Progenitor cell of endocrine pancreas (in vitro differentiated cells): ENCODE measurements around the gene SAMM50. TPM values are rescaled to one million over a fixed set of nuclear protein-coding genes. Genes with fewer than 3 reads are reported as not detected.

Source experiments
- DNase-seq: peaks from one replicate; pipeline ENCODE4 v3.0.0; 2021; ENCODE audit warnings: low spot score; ENCODE audit not compliant: unreplicated experiment
- H3K27ac Mint-ChIP-seq: 2 replicates; pipeline ENCODE4 v1.8.0; 2021; ENCODE audit warnings: mild to moderate bottlenecking, moderate library complexity, mixed read lengths
- H3K27me3 Mint-ChIP-seq: 2 replicates; pipeline ENCODE4 v1.8.0; 2021; ENCODE audit warnings: mixed read lengths
- H3K36me3 Mint-ChIP-seq: 2 replicates; pipeline ENCODE4 v1.8.0; 2022; ENCODE audit warnings: mixed read lengths; ENCODE audit not compliant: insufficient read depth
- H3K4me1 Mint-ChIP-seq: 2 replicates; pipeline ENCODE4 v1.8.0; 2021; ENCODE audit warnings: low read depth, mixed read lengths
- H3K4me3 Mint-ChIP-seq: 2 replicates; pipeline ENCODE4 v1.8.0; 2021; ENCODE audit warnings: low read depth, mild to moderate bottlenecking, moderate library complexity, mixed read lengths
- H3K9me3 Mint-ChIP-seq: 2 replicates; pipeline ENCODE4 v1.8.0; 2021; ENCODE audit warnings: low read depth, mixed read lengths
- total RNA-seq: library from RNA; stranded (reverse); gene quantifications from 2 replicates; pipeline ENCODE4 v1.2.1, GENCODE V29; 2021
- TF ChIP-seq, protein P1 (sequence below): fragments of 200-600 bp; sonication (generic); IDR thresholded peaks from one replicate; pipeline ENCODE4 v1.5.0; 2021; ENCODE audit warnings: antibody characterized with exemption, mild to moderate bottlenecking; ENCODE audit not compliant: unreplicated experiment

Gene SAMM50
- total RNA-seq, 1 donor from 2014 or later: 50.9 TPM

- Mint-ChIP-seq H3K36me3 (peaks cover 30% of the 10 kb centered on the region), H3K4me3 (no peak overlapping the region), H3K4me1 (peaks cover 7% of the 10 kb centered on the region), H3K9me3 (no peaks in the 10 kb centered on the region), H3K27ac (no peak overlapping the region), H3K27me3 (no peaks in the 10 kb centered on the region)
- TF ChIP-seq, protein P1, sequence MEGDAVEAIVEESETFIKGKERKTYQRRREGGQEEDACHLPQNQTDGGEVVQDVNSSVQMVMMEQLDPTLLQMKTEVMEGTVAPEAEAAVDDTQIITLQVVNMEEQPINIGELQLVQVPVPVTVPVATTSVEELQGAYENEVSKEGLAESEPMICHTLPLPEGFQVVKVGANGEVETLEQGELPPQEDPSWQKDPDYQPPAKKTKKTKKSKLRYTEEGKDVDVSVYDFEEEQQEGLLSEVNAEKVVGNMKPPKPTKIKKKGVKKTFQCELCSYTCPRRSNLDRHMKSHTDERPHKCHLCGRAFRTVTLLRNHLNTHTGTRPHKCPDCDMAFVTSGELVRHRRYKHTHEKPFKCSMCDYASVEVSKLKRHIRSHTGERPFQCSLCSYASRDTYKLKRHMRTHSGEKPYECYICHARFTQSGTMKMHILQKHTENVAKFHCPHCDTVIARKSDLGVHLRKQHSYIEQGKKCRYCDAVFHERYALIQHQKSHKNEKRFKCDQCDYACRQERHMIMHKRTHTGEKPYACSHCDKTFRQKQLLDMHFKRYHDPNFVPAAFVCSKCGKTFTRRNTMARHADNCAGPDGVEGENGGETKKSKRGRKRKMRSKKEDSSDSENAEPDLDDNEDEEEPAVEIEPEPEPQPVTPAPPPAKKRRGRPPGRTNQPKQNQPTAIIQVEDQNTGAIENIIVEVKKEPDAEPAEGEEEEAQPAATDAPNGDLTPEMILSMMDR: no peak
- no peak for DNase-seq
These were observed 25.8 kb downstream of the SAMM50 start for GRCh38 chr22:43980996-43981395.

DNA sequence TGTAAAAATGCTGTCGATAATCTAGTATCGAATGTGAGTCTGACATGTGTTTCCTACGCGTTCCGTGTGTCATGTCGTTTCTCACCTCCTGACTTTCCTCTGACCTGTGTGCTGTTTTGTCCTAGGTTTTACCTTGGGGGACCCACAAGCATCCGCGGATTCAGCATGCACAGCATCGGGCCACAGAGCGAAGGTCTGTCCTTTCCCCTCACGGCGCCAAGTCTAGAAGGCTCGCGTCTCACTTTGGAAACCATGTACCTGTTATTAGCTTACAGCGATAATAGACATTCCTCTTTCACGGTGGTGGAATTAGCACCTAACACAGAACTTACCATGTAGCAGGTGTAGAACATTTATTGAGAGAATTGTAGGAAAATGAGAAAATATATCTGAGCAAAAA lies 28.6 kb downstream of the SAMM50 start:
- no peak for DNase-seq
- Mint-ChIP-seq H3K9me3 (no peaks in the 10 kb centered on the region), H3K4me3 (no peak overlapping the region)

DNA sequence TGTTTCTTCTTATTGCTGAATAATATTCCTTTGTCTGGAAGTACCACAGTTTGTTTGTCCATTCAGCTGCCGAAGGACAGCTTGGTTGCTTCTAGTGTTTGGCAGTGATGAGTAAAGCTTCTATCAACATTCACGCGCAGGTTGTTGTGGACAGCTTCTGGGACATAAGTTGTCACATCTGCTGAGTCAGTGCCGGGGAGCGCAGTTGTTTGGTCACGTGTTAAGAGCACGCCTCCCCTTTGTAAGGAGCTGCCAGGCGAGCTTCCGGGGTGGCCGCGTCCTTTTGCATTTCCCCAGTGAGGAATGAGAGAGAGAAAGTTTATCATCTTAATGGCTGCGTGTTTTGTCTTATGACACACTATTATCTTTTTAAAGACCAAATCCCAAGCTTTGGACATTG lies 30.3 kb downstream of the SAMM50 start:
- Mint-ChIP-seq H3K27me3 (no peaks in the 10 kb centered on the region), H3K36me3 (peaks cover 20% of the 10 kb centered on the region), H3K9me3 (no peaks in the 10 kb centered on the region), H3K27ac (no peak overlapping the region), H3K4me3 (no peak overlapping the region), H3K4me1 (peaks cover 5% of the 10 kb centered on the region)
- TF ChIP-seq, protein P1: no peak
- no peak for DNase-seq

More for the DNA sequence above, 28.6 kb downstream of the SAMM50 start:
- H3K36me3 Mint-ChIP-seq: peaks cover 32% of the 10 kb centered on the region
- H3K27ac Mint-ChIP-seq: no peak overlapping the region
- H3K4me1 Mint-ChIP-seq: peaks cover 6% of the 10 kb centered on the region
- H3K27me3 Mint-ChIP-seq: no peaks in the 10 kb centered on the region
- TF ChIP-seq, protein P1: no peak

DNA sequence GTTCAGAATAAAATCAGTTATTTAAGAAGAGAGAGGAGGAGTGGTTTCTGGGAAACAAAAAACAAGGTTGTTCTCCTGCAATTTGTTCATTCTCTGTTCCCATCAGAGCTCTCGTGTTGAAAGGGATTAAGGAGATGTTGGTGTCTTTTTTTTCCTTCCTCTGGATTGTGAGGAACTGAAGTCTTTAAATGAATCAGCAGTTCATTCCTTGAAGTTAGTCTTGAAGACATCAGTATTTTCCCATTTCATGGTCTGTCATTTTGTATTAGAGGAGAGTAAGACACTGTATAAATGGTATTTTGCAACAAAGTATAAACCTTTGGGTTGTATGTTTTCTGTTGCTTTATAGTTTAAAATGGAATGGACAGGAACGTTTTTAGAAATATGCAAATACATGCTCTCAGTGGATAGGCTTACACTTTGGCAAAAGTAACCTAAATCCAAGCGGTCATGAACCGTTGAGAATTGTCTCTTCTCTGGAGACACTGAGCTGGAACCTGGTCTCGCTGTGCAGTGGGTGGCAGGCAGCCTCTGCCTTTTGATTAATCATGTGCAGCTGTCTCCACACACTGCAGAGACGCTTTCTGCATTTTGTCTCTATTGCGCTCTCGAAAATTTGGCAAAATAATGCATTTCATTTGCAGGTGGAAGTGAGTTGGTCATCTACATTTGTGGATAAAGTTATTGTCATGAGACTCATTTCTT lies 33.0 kb downstream of the SAMM50 start:
- Mint-ChIP-seq H3K27ac (no peak overlapping the region), H3K27me3 (no peaks in the 10 kb centered on the region), H3K4me3 (no peak overlapping the region), H3K4me1 (no peaks in the 10 kb centered on the region), H3K36me3 (peaks cover 20% of the 10 kb centered on the region), H3K9me3 (no peaks in the 10 kb centered on the region)
- TF ChIP-seq, protein P1: no peak
- DNase-seq: no peak

- H3K27me3 Mint-ChIP-seq: no peaks in the 10 kb centered on the region
- DNase-seq: no peak
- H3K9me3 Mint-ChIP-seq: no peaks in the 10 kb centered on the region
- no peak overlapping the region for H3K27ac Mint-ChIP-seq
- H3K4me1 Mint-ChIP-seq: no peaks in the 10 kb centered on the region
- peaks cover 18% of the 10 kb centered on the region for H3K36me3 Mint-ChIP-seq
- TF ChIP-seq, protein P1: no peak
- no peak overlapping the region for H3K4me3 Mint-ChIP-seq
These were observed 33.7 kb downstream of the SAMM50 start for GRCh38 chr22:43988960-43989359.
